ENCODE data around the gene URI1.

Gene URI1

GRCh38 chr19:30049226-30049625 is 107.2 kb downstream of the URI1 start:
- no peak for FAIRE-seq
- DNase-seq (ENCODE audit: insufficient read length, low spot score), result no peak

DNA sequence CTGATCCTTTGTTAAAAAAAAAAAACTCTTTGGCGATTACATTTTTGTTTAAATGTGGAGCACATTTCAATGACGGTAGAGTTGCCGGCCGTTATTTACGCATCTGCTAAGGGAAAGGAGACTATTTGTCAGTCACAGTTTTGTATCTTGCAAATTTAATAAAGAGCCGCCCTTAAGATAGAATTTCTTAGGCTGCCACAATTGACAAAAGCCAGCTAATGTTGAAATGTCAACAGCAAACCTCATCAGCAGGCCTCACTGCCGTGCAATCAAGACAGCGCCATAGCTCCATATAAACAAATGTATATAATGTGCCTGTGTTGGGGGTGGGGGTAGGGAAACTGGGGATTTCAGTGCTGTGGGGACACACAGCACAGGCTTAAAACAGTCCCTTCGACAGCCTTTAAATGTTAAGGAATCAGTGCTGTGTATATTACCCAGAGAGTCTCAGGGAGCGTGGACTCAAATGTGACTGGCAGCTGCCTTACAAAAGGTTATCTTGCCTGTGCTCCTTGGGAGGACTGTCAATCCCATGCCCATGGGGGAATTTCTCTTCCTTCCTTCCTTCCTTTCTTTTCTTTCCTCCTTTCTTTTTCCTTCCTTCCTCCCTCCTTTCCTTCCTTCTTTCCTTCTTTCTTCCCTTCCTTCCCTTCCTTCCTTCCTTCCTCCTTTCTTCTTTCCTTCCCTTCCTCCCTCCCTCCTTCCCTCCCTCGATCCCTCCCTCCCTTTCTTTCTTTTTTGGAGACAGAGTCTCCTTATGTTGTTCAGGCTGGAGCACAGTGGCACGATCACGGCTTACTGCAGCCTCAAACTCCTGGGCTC is 108.0 kb downstream of the URI1 start:
- FAIRE-seq (no peak), DNase-seq (ENCODE audit: insufficient read length, low spot score) (no peak)

GRCh38 chr19:30052122-30053075 is 110.4 kb downstream of the URI1 start:
- FAIRE-seq, result no peak

DNA sequence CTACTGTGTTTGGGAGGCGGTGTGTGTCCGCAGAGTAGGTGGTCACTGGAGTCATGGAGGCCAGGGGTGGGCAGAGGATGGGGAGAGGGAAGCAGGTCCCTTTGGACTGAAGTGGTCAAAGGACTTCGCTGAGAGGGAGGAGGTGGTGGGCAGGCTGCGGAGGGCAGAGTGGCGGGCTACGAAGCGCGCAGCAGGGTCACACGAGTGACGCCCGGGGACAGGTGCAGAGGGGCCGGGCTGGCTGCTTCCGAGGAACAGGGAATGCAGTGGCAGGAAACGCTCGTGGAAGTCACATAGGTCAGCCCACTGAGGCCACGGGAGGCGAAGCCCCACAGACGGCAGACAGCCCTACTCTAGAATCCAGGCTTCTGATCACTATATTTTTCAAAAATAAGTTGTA is 111.5 kb downstream of the URI1 start:
- FAIRE-seq, result no peak
- DNase-seq (ENCODE audit: insufficient read length, low spot score), result no peak

More at GRCh38 chr19:30052122-30053075, 110.4 kb downstream of the URI1 start:
- DNase-seq (ENCODE audit: insufficient read length, low spot score), result no peak

GRCh38 chr19:30054210-30054609 is 112.2 kb downstream of the URI1 start:
- no peak for FAIRE-seq
- DNase-seq (ENCODE audit: insufficient read length, low spot score), result no peak

DNA sequence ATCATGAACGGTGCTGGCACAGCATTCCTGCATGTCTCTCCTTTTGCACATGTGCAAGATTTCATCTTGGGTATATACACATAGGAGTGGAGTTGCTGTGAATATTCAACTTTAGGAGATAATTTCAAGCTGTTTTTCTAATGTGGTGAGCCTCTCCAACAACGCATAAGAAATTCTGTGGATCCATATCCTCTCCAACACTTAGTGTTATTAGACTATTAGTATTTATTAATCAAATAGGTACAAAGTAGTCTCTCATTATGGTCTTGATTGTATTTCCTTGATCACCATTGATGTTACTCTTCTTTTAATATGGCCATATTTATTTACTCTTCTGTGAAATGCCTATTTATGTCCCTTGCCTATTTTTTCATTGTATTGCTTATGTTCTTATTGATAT is 114.5 kb downstream of the URI1 start:
- FAIRE-seq (no peak), DNase-seq (ENCODE audit: insufficient read length, low spot score) (no peak)

DNA sequence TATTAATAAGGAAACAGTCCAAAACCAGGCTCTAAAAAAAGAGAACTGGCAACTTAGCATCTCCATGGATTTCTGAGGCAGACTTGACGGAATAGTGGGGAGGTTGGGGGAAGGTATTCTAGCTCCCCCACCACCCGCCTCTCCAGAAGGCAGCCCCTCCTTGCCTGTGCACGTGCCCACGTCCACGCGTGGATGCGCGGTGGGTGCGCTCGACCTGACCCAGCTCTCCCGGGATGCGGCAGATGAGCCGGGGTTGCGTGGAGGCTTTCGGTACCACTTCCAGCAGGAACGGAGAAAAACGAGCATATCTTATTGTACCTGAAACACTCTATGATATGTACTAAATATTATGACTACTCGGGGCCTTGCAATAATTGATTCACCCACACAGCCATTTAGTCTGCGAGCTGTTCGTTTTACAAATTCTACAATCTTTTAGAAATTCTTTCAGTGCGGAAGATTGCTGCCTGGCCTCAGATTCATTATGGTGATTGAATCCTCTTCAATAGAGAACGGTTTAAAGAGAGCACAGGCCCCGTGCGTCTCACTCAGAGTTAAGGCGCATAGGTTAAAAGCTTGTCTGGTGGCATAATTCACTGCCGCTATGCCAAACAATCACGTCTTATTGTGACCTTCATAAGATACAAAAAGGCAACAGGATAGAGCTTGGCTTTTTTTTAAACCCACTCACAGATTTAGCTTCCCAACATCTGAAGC is 117.9 kb downstream of the URI1 start:
- no peak for FAIRE-seq
- DNase-seq (ENCODE audit: insufficient read length, low spot score), result no peak

DNA sequence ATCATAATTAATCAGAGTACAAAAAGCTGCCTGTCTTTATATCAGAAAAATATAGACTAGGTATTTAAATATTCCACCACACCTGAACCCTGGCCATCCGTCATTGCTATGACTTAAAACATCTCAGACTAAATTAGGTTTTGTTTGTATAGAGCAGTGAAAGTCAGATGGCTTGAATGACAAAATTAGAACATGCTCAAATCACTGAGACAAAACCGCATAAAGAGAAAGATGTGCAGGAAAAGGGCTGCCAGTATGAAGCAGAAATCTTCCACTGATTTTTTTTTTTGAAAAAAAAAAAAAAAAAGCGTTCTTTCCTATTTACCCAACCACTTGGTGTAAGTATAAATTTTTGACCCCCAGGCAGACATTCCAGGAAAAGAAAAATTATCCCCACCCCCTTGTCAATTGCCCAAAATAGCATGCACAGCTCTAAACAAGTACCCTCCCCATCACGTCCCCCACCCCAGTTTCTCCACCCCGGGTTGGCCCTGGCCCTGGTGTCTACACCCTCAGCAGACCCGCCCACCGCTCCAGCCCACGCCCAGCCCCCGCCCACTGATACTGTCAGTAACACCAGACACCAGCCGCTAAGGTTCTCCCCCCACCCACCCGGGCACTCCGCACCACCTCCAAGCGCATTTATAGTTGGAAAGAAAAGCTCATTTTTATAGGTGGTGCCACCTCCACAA is 118.6 kb downstream of the URI1 start:
- DNase-seq (ENCODE audit: insufficient read length, low spot score), result no peak

GRCh38 chr19:30061223-30062064 is 119.4 kb downstream of the URI1 start:
- no peak for DNase-seq (ENCODE audit: insufficient read length, low spot score)
- FAIRE-seq, result no peak

More for the DNA sequence above, 118.6 kb downstream of the URI1 start:
- FAIRE-seq, result no peak

DNA sequence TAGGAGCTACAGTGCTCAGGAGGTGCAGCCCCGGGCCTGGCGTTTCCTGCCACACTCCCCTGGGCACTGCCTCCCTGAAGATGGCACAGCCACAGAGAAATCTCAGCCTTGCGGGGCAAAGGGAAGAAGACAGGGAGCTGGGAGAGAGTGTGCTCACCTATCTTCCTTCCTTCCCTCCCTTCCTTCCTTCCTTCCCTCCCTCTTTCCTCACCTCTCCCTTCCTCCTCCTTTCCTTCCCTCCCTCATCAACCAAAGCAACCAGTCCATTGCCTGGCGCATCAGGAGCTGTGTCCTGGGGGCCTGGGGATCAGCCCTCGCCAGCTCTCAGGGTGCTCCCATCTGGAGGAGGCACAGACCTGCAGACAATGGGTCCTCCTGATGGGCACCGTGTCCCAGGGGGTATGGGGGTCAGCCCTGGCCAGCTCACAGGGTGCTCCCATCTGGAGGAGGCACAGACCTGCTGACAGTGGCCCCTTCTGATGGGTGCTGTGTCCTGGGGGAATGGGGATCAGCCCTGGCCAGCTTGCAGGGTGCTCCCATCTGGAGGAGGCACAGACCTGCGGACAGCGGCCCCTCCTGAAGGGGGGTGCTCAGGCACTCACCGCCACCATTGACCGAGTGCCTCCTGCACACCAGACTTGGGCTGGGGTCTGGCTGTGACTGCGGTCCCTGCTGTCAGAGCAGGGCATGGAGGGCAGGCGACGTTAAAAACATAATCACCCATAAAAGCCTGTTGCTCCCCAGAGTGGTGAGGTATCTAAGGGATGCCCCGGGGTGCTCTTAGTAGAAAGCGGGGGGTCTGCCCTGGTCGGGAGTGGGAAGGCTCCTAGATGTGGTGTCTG is 120.2 kb downstream of the URI1 start:
- FAIRE-seq (no peak), DNase-seq (ENCODE audit: insufficient read length, low spot score) (no peak)

DNA sequence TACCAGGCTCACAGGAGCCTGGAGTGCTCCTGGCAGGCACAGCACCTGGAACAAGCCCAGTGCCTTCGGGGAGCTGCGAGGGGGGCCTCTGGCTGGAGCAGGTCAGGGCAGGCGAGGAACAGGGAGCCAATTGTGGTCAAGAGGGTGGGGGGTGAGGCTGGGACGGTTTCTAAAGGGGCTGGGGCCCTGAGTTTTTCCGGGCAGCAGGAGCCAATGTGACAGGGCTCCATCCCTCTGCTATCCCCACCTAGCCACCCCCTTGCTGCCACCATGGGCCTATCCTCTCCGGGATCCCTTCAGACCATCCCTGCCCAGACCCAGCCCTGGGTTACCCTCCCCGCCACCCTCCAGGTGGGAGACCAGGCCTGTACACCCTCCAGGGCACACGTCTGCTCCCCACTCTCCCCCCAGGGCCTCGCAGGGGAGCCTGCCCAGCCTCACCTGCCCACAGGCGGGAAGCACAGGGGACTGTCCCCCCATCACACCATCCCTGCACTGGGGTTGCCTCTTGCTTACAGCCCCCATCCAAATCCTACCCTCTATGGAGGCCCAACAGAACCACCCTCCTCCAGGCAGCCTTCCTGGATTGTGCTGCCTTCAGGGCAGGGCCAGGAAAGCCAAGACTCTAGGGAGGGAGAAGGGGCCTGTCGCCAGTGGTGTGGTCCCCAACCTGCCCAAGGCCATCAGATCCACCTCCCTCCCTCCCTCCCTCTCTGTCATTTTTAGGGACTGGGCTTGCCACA is 121.0 kb downstream of the URI1 start:
- DNase-seq (ENCODE audit: insufficient read length, low spot score) (no peak), FAIRE-seq (no peak)

DNA sequence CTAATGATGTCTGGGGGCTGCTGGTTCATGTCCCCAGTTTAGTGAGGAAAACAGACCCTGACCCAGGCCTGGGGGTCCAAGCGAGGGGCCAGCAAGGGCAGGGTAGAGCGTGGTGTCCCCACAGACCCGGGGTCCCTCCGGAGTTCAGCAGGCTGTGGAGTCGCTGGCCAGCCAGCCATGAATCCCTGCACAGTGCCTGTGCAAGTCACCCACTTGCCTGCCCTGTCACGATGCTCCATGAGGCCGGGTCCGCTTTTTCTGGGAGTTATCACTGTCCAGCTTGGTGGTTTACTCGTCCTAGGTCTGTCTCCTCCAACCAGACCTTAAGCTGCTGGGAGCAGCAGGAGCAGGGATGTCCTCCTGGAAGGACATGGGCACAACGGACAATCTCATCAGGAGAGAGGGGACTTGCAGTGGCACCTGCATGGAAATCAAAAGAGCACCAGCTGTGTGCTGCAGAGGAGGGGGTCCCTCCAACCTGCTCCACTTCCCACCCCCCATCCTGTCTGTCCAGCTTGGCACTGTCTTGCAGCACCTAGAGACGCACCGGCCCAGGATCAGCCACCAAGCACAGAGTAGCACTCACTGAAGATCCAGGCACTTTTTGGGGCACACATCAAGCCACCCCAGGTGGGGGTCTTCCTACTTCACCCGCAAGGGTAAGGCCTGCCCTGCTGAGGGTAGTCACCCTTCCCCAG is 121.8 kb downstream of the URI1 start:
- FAIRE-seq, result no peak

DNA sequence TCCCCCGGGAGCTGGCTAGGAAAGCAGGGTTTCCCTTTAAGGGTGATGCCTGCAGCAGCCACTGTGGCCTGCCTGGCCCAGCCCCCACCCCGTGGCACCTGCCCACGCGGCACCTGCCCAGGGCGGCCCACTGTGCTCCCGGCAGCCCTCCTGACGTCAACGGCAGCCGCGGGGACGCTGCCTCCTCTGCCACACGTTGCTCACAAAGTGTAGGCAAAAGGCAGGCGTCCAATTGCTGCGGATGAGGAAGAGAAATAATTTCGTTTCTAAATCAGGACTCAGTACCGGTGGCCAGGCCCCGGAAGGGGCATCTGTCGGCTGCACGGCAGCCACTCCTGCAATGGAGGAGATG is 122.3 kb downstream of the URI1 start:
- FAIRE-seq, result no peak

More for the DNA sequence above, 121.8 kb downstream of the URI1 start:
- no peak for DNase-seq (ENCODE audit: insufficient read length, low spot score)

DNA sequence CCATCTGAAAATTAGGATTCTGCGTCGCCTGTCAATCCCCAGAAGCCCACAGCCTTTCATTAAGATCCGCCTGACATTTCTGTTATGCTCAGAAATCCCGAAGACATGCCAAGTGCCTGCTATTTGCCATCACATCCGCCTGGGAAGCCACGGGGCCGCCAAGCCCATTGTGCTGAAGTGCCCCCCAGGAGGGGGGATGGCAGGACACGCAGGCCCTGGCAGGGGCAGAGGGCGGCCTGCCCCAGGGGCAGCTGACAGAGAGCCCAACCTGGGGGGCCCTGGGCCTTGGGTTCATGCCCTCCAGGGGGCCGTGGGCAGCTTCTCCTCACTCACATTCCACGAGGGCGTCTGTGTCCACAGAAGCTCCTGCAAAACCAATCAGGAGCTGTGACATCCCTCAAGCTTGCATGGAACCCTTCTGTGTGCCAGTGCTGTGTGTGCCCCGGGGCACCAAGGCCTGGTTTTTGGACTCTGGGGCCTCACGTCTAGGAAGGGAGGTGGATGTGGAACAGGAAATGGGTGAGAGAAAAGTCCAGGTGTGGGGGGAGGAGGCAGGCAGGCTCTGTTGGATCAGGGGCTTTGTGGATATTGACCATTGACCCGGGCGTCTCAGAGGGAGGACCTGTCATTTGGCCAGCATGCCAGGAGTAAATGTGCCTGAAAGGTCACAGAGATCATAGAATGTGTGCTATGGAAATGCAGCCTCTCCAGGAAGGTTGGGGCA is 122.9 kb downstream of the URI1 start:
- FAIRE-seq (no peak), DNase-seq (ENCODE audit: insufficient read length, low spot score) (no peak)

More for the DNA sequence above, 122.3 kb downstream of the URI1 start:
- no peak for DNase-seq (ENCODE audit: insufficient read length, low spot score)

DNA sequence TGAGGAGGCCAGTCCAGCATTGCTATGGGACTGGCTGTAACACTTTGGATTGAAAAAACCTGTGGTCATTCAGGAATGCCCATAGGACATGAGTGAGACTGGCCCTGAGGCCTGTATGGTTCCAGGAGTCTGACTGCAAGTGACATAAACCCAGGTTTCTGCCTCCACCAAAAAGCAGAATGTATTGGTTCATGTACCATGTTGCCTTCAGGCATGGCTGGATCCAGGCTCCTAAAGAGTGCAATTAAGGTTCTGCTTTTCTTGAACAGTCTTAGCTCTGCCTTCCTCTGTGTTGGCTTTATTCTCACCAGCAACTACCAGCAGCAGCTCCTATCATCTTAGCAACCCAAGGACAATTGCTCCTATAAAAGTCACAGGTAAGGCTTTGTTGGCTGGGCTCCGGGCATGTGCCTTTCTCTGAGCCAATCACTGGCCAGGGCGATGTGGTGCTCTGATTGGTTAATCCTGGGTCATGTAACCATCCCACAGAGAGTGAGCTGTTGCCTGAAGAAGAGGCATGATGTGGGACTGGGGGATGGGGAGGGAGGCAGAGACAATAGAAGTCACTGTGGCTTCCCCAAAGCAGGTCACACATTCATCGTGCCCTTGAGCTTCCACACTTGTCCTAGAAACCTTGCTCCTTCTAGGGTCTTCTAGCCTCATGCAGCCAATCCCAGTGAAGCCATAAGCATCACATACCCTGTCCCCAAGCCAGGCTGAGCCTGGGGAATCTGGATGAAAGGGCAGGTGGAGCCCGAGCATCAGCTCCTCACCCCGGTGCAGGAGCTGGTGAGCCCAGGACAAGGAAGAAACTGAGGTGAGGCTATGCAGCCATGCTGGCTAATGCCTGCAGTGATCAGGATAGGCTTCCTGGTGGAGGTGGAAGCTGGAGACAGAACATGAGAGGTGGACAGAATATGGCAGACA is 123.9 kb downstream of the URI1 start:
- FAIRE-seq (no peak), DNase-seq (ENCODE audit: insufficient read length, low spot score) (no peak)

Data from GM19239 (cell line).